Measurements from ENCODE around the gene ADCY2. TPM values are rescaled to one million over a fixed set of nuclear protein-coding genes. Genes with fewer than 3 reads are reported as not detected.

Gene ADCY2
- total RNA-seq, 1 donor from 2014 or later, result 13.4 TPM

GRCh38 chr5:7445831-7446230 lies 49.9 kb downstream of the ADCY2 start:
- no peak for DNase-seq

- no peak for DNase-seq
Observed at GRCh38 chr5:7446913-7447312, 51.0 kb downstream of the ADCY2 start.

GRCh38 chr5:7453947-7454346 lies 58.0 kb downstream of the ADCY2 start:
- DNase-seq, result no peak

GRCh38 chr5:7456206-7456605 lies 60.3 kb downstream of the ADCY2 start:
- no peak for DNase-seq

- DNase-seq, result no peak
Observed at GRCh38 chr5:7461371-7461770, 65.4 kb downstream of the ADCY2 start.

GRCh38 chr5:7462758-7463157 lies 66.8 kb downstream of the ADCY2 start:
- DNase-seq, result no peak

GRCh38 chr5:7464182-7464581 lies 68.2 kb downstream of the ADCY2 start:
- DNase-seq, result no peak

GRCh38 chr5:7467179-7467578 lies 71.2 kb downstream of the ADCY2 start:
- no peak for DNase-seq

- DNase-seq, result no peak
Observed at GRCh38 chr5:7468742-7469141, 72.8 kb downstream of the ADCY2 start.

- DNase-seq, result no peak
Observed at GRCh38 chr5:7471710-7472109, 75.8 kb downstream of the ADCY2 start.

GRCh38 chr5:7473115-7473514 lies 77.2 kb downstream of the ADCY2 start:
- no peak for DNase-seq

- DNase-seq, result no peak
Observed at GRCh38 chr5:7473668-7474215, 77.8 kb downstream of the ADCY2 start.

GRCh38 chr5:7474821-7475403 lies 79.0 kb downstream of the ADCY2 start:
- DNase-seq, result no peak

GRCh38 chr5:7478459-7478858 lies 82.5 kb downstream of the ADCY2 start:
- DNase-seq, result no peak

- DNase-seq, result no peak
Observed at GRCh38 chr5:7488734-7489133, 92.8 kb downstream of the ADCY2 start.

GRCh38 chr5:7492371-7492770 lies 96.4 kb downstream of the ADCY2 start:
- no peak for DNase-seq

- no peak for DNase-seq
Observed at GRCh38 chr5:7493081-7493480, 97.1 kb downstream of the ADCY2 start.

- DNase-seq, result no peak
Observed at GRCh38 chr5:7493622-7494021, 97.7 kb downstream of the ADCY2 start.

GRCh38 chr5:7494481-7495130 lies 98.7 kb downstream of the ADCY2 start:
- no peak for DNase-seq

GRCh38 chr5:7495131-7495517 lies 99.2 kb downstream of the ADCY2 start:
- DNase-seq, result no peak

- no peak for DNase-seq
Observed at GRCh38 chr5:7500256-7500655, 104.3 kb downstream of the ADCY2 start.

- no peak for DNase-seq
Observed at GRCh38 chr5:7501061-7501460, 105.1 kb downstream of the ADCY2 start.

- no peak for DNase-seq
Observed at GRCh38 chr5:7503564-7503963, 107.6 kb downstream of the ADCY2 start.

GRCh38 chr5:7515284-7515914 lies 119.5 kb downstream of the ADCY2 start:
- DNase-seq, result no peak
